ENCODE results near the gene PNPLA2. TPM values are rescaled to one million over a fixed set of nuclear protein-coding genes. Genes with fewer than 3 reads are reported as not detected.
A peak's percentile ranks its signal among the peaks of the same experiment; 100 is the strongest.

The PNPLA2 gene
- polyA plus RNA-seq, 6 donors from 2014 or later, result 13.0 to 49.9 (median 26.9) TPM

DNA sequence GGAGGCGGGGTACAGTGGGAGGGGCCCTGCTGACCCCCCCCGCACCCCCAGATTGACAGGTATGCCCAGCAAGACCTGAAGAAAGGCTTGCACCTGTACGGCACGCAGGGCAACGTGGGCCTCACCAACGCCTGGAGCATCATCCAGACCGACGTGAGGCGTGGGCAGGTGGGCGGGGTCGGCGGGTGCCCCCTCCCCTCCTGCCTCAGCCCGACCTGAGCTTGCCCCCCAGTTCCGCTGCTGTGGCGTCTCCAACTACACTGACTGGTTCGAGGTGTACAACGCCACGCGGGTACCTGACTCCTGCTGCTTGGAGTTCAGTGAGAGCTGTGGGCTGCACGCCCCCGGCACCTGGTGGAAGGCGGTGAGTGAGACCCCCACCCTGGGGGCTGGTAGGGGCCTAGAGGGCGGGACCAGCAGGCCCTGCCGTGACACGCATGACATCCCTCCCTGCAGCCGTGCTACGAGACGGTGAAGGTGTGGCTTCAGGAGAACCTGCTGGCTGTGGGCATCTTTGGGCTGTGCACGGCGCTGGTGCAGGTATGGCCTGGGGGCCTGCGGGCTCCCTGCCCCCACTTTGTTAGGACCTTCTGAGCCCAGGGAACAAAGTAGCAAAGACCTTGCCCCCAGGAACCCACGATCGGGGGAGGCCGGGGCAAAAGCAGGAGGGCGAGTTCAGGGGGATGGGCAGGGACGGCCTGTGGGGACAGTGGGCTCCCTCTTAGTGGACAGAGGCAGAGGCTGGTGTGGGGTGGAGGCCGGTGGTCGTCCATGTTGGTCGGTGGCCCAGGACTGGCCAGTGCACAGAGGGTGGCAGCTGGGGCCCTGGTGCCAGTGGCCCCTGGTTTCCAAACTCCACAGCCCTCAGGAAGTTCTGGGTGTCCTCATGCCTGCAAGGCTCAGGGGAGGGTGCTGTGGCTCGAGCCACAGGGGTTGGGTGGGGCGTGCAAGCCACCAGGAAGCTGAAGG, 47.0 kb downstream of the PNPLA2 start:
- Mint-ChIP-seq H3K4me1 (no peaks in the 10 kb centered on the region), H3K27me3 (no peaks in the 10 kb centered on the region), H3K9me3 (no peaks in the 10 kb centered on the region), H3K27ac (peak overlapping the region in 1 of 6 donors; percentile 24), H3K36me3 (no peaks in the 10 kb centered on the region), H3K4me3 (peak overlapping the region in 1 of 8 donors; percentile 47)
- ATAC-seq (ENCODE audit: low read depth in 2 of 2), result no peak
- no peak for DNase-seq

DNA sequence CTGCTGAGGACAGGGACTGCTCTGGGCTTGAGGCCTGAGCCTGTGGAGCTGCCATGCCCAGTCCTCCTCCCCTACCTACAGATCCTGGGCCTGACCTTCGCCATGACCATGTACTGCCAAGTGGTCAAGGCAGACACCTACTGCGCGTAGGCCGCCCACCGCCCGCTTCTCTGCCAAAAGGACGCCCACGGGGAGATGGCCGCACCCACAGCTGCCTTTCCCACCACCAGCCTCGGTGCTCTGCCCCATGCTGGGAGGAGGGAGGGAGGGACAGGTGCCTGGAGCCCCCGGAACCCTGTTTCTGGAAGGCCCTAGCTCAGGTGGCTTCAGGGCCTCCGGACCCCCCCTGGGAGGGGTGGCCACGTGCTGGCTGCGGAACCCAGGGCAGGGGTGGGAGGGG, 47.8 kb downstream of the PNPLA2 start:
- Mint-ChIP-seq H3K4me3 (no peak overlapping the region), H3K36me3 (no peaks in the 10 kb centered on the region), H3K27ac (no peak overlapping the region), H3K27me3 (no peaks in the 10 kb centered on the region), H3K9me3 (no peaks in the 10 kb centered on the region), H3K4me1 (no peaks in the 10 kb centered on the region)
- no peak for DNase-seq
- ATAC-seq (ENCODE audit: low read depth in 2 of 2), result no peak

DNA sequence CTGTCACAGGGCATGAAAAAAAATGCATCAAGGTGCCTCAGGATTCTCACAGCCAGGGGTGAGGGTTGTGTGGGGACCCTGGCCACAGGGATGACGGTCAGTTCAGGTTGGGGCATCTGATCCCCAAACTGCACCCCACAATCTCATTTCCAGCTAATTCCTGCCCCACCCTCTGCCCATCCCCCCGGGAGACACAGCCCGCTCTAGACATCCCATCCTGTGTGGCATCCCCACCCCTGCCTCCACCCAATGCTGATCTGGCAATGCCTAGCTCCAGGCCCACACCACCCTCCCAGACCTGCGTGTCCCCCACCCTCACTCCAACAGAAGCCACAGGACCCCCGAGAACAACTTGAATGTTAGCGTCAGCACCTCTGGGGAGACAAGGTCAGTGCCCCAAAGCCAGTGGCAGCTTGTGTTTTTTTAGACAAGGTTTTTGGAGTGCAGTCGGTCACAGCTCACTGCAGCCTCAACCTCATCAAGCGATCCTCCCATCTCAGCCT, 49.2 kb downstream of the PNPLA2 start:
- Mint-ChIP-seq H3K9me3 (no peaks in the 10 kb centered on the region), H3K4me3 (no peak overlapping the region), H3K4me1 (no peaks in the 10 kb centered on the region)

DNA sequence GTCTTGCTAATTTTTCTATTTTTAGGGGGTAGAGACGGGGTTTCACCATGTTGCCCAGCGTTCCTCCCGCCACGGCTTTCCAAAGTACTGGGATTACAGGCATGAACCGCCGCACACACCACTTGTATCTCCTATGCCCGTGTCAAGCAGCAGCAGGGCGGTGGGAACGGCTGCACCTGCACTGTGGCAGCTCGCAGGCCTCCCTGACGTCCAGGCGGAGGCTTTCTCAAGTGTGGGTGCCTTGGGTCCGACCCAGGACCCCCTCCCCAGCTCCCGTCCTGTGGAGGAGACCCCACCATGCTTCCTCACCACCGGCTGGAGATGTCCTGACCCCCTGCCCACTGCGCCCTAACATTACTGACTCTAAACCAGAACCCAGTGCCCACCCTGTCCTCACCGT, 49.7 kb downstream of the PNPLA2 start:
- no peak overlapping the region for H3K4me3 Mint-ChIP-seq
- no peaks in the 10 kb centered on the region for H3K9me3 Mint-ChIP-seq
- peak overlapping the region in 2 of 6 donors; percentile 56 to 60 for H3K27ac Mint-ChIP-seq
- no peaks in the 10 kb centered on the region for H3K27me3 Mint-ChIP-seq
- no peak for ATAC-seq (ENCODE audit: low read depth in 2 of 2)
- DNase-seq, result no peak
- peaks cover 0 to 3% (median 0%) of the 10 kb centered on the region in 3 donors for H3K4me1 Mint-ChIP-seq
- H3K36me3 Mint-ChIP-seq, result peaks cover 0 to 2% of the 10 kb centered on the region in 2 donors

More for the DNA sequence above, 49.2 kb downstream of the PNPLA2 start:
- ATAC-seq (ENCODE audit: low read depth in 2 of 2) (no peak), DNase-seq (no peak)
- H3K27ac Mint-ChIP-seq, result peak overlapping the region in 2 of 6 donors; percentile 27 to 60
- H3K36me3 Mint-ChIP-seq, result no peaks in the 10 kb centered on the region
- H3K27me3 Mint-ChIP-seq, result no peaks in the 10 kb centered on the region

DNA sequence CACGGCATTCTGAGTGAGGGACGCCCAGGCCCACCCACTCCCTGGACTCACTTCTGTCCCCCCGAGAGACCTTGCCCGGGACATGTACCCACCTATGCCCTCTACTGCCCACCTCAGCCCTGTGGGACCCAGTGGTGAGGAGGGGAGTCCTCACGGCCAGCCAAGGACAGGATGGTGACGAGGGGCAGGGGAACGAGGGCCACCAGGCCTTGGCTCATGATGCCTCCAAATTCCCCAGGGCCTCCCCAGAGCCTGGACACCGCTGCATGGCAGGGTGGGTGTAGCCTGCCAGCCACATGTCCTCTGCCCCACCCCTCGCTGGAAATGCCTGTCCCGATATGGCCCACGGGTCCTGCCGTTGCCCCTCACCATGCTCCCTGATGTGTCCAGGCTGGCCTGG, 50.1 kb downstream of the PNPLA2 start:
- peak overlapping the region in 1 of 6 donors; percentile 56 for H3K27ac Mint-ChIP-seq

DNA sequence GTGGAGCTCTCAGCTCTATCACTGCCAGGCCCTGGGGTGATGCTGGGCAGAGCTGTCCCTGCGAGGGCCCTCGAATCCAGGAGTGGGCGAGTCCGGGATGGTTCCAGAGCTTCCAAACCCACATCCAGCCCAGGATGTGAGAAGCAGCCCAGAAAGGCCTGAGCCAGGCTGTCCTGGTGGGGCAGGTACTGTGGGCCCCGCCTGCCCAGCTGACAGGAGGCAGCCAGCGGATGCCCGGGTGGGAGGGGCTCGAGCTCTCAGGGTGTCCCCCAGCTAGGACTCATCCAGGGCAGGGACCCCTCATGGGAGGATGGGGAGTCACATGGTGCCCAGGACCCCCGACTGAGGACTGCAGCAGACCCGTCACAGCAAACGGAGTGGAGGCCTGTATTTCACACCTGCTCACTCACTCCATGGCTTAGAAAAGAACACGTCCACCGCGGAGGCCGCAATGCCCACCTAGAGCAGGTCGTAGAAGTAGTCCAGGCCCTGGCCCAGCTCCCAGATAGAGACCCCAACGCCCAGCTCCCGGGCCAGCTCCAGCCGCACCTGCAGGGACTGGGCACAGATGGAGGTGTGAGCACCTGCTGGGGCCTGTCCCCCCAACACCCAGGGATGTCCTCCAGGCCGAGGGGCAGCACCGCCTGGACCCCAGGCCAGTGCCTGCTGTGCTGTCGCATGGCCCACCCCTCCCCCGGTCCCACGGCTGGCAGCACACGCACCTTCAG, 50.8 kb downstream of the PNPLA2 start:
- H3K36me3 Mint-ChIP-seq, result peaks cover 0 to 7% of the 10 kb centered on the region in 2 donors
- no peak overlapping the region for H3K4me3 Mint-ChIP-seq

More for the DNA sequence above, 50.1 kb downstream of the PNPLA2 start:
- Mint-ChIP-seq H3K4me1 (peaks cover 0 to 7% (median 3%) of the 10 kb centered on the region in 3 donors), H3K27me3 (no peaks in the 10 kb centered on the region), H3K9me3 (no peaks in the 10 kb centered on the region), H3K36me3 (peaks cover 0 to 6% of the 10 kb centered on the region in 2 donors), H3K4me3 (no peak overlapping the region)
- no peak for DNase-seq
- ATAC-seq (ENCODE audit: low read depth in 2 of 2), result no peak

DNA sequence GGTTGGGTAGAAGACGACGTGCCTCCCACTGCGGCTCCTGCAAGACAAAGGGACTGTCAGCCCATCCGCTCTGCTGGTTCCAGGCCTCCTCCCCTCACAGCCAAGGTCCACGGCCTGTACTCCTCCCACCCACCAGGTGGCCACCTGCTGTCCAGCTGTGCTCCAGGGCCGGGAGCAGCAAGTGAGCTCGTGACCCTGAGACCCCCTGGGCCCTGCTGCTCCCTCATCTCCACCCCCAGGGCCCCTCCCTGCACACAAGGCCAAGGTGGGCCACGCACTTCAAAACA, 51.4 kb downstream of the PNPLA2 start:
- Mint-ChIP-seq H3K27ac (no peak overlapping the region), H3K4me1 (peaks cover 0 to 8% (median 4%) of the 10 kb centered on the region in 3 donors), H3K36me3 (peaks cover 0 to 7% of the 10 kb centered on the region in 2 donors), H3K27me3 (no peaks in the 10 kb centered on the region), H3K9me3 (no peaks in the 10 kb centered on the region), H3K4me3 (no peak overlapping the region)
- ATAC-seq (ENCODE audit: low read depth in 2 of 2) (no peak), DNase-seq (no peak)

More for the DNA sequence above, 50.8 kb downstream of the PNPLA2 start:
- H3K9me3 Mint-ChIP-seq, result no peaks in the 10 kb centered on the region
- peaks cover 0 to 8% (median 4%) of the 10 kb centered on the region in 3 donors for H3K4me1 Mint-ChIP-seq
- H3K27me3 Mint-ChIP-seq, result no peaks in the 10 kb centered on the region
- no peak overlapping the region for H3K27ac Mint-ChIP-seq
- DNase-seq (no peak), ATAC-seq (ENCODE audit: low read depth in 2 of 2) (no peak)

DNA sequence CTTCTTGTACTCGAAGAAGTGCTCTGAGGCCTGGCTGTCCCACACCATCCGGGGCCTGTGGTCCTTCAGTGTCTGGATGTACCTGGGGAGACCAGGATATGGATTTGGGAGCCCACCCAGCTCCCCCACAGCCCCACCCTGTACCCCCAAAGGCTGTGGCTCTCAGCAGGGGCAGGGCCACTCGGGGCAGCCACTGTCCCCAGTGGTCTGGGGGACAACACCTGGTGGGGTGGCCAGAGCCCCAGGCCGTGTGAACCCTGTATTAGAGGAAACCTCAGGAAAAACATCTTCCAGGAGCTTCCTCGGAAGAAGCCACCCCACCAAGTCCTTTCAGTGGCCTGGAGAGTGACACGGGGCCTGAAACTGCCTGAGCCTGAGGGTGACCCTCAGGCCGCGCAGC, 51.7 kb downstream of the PNPLA2 start:
- DNase-seq, result no peak
- Mint-ChIP-seq H3K36me3 (peaks cover 0 to 9% of the 10 kb centered on the region in 2 donors), H3K4me1 (peaks cover 0 to 8% (median 5%) of the 10 kb centered on the region in 3 donors), H3K27me3 (no peaks in the 10 kb centered on the region), H3K9me3 (no peaks in the 10 kb centered on the region), H3K27ac (no peak overlapping the region), H3K4me3 (no peak overlapping the region)
- ATAC-seq (ENCODE audit: low read depth in 2 of 2), result no peak

DNA sequence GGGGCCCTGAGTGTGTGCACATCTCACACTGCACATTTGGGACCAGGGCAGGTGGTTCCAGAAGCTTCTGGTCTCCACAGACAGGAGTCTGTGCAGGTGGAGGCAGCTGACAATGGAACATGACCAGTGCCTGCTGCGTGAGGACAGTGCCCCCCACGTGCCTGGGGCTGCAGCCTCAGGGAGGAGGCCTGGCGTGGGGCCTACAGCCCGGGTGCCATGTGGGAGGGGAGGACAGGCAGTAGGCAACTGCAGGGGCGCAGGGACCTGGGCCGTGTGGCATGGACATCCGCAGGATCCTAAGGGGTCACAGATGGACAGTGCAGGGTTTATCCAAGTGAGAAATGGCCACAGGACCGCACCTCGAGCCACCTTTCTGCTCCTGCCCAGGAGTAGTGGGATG, 52.8 kb downstream of the PNPLA2 start:
- no peaks in the 10 kb centered on the region for H3K27me3 Mint-ChIP-seq
- peaks cover 0 to 12% (median 8%) of the 10 kb centered on the region in 3 donors for H3K4me1 Mint-ChIP-seq
- H3K27ac Mint-ChIP-seq, result no peak overlapping the region
- DNase-seq (no peak), ATAC-seq (ENCODE audit: low read depth in 2 of 2) (no peak)
- H3K36me3 Mint-ChIP-seq, result peaks cover 0 to 16% of the 10 kb centered on the region in 2 donors
- no peaks in the 10 kb centered on the region for H3K9me3 Mint-ChIP-seq
- H3K4me3 Mint-ChIP-seq, result no peak overlapping the region

DNA sequence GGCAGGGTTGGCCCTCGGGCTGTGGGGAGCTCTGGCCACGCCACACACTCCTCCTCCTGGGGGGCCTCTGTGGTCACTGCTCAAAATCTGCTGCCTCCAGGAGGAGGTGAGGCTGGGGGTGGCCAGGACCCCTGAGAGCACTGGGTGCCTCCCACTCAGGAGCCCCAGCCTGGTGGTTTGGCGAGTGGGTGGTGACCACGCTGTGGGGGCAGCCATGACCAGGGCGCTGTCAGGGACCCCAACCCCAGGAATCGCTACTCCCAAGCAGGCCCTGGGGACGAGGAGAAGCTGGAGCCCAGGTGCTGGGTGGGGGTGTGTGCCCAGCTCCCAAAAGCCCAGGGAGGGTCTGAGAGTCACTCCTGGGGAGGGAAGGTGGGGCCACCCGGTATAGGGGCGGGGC, 54.1 kb downstream of the PNPLA2 start:
- ATAC-seq (ENCODE audit: low read depth in 2 of 2) (no peak), DNase-seq (no peak)
- H3K27ac Mint-ChIP-seq, result no peak overlapping the region
- H3K27me3 Mint-ChIP-seq, result no peaks in the 10 kb centered on the region
- peaks cover 0 to 12% (median 8%) of the 10 kb centered on the region in 3 donors for H3K4me1 Mint-ChIP-seq
- no peak overlapping the region for H3K4me3 Mint-ChIP-seq
- peaks cover 0 to 16% of the 10 kb centered on the region in 2 donors for H3K36me3 Mint-ChIP-seq
- H3K9me3 Mint-ChIP-seq, result peaks cover 0 to 1% (median 0%) of the 10 kb centered on the region in 7 donors

DNA sequence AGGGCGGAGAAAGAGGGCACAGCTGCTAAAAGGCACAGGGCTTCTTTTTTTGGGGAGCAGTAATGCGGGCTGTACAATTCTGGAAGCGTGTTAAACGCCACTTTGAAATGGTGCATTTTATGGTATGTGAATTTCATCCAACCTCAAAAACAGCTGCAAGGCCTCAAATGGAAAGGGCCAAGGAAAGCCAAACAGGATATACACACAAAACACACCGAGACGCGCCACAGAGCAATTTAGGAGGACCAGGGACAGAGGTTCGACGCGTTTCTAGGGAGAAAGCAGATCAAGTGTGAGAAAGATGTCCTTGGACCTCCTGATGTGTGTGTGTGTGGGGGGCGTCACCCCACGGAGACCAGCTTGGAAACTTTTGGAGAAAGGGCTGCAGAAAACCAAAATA, 55.0 kb downstream of the PNPLA2 start:
- H3K9me3 Mint-ChIP-seq, result peaks cover 0 to 1% (median 0%) of the 10 kb centered on the region in 7 donors
- peaks cover 0 to 12% (median 8%) of the 10 kb centered on the region in 3 donors for H3K4me1 Mint-ChIP-seq
- peak overlapping the region in 1 of 6 donors; percentile 9 for H3K27ac Mint-ChIP-seq
- H3K36me3 Mint-ChIP-seq, result peaks cover 0 to 16% of the 10 kb centered on the region in 2 donors
- H3K27me3 Mint-ChIP-seq, result no peaks in the 10 kb centered on the region
- DNase-seq (no peak), ATAC-seq (ENCODE audit: low read depth in 2 of 2) (no peak)
- no peak overlapping the region for H3K4me3 Mint-ChIP-seq
